Common myeloid progenitor, CD34-positive (primary cell): ENCODE measurements around the gene TENT4A.

Experiments used
- CTCF ChIA-PET: fragments of 350-600 bp; sonication (Branson Sonifier 250); formaldehyde crosslinking; loops from one replicate; lab custom pipeline; 2021; ENCODE audit warnings: antibody characterized with exemption; lab: Charles Lee
- POLR2A ChIA-PET: fragments of 350-600 bp; sonication (Branson Sonifier 250); formaldehyde crosslinking; loops from one replicate; lab custom pipeline; 2021; ENCODE audit warnings: antibody characterized with exemption; lab: Charles Lee
- DNase-seq, 3 donors: peaks; one replicate each; pipeline versions ENCODE4 v3.0.0 to v3.0.0-alpha.2; 2013
- H3K27ac ChIP-seq, 2 experiments: 1 replicate in 1 of 2; 2 replicates in 1 of 2; pipeline ENCODE4 v1.7.0; 2013; ENCODE audit warnings: inconsistent platforms in 2 of 2, low read length in 2 of 2, mild to moderate bottlenecking in 2 of 2, low read depth in 1 of 2, moderate library complexity in 1 of 2; ENCODE audit not compliant: severe bottlenecking in 2 of 2, insufficient read depth in 1 of 2, poor library complexity in 1 of 2
- H3K27me3 ChIP-seq, 5 experiments: replicated peaks in 2 of 5; 1 replicate in 3 of 5; 2 replicates in 2 of 5; pipeline versions ENCODE4 v1.6.1 to v1.7.0; 2013; ENCODE audit warnings: low read length in 4 of 5, mild to moderate bottlenecking in 2 of 5, moderate library complexity in 2 of 5, inconsistent platforms in 1 of 5; ENCODE audit not compliant: insufficient read depth in 5 of 5, control insufficient read depth in 4 of 5
- H3K36me3 ChIP-seq, 4 experiments: 1 replicate in 2 of 4; 2 replicates in 2 of 4; pipeline versions ENCODE4 v1.6.1 to v1.7.0; 2013; ENCODE audit warnings: low read length in 3 of 4, control low read depth in 1 of 4, mild to moderate bottlenecking in 1 of 4; ENCODE audit not compliant: control insufficient read depth in 4 of 4, insufficient read depth in 4 of 4
- H3K4me1 ChIP-seq, 4 experiments: 1 replicate in 3 of 4; 2 replicates in 1 of 4; pipeline versions ENCODE4 v1.6.1 to v1.7.1; 2013; ENCODE audit warnings: low read length in 3 of 4, mild to moderate bottlenecking in 3 of 4, control low read depth in 1 of 4, inconsistent platforms in 1 of 4, moderate library complexity in 1 of 4; ENCODE audit not compliant: control insufficient read depth in 4 of 4, insufficient read depth in 4 of 4; ENCODE audit errors: control extremely low read depth in 1 of 4
- H3K4me3 ChIP-seq, 7 experiments: 1 replicate in 4 of 7; 2 replicates in 3 of 7; pipeline versions ENCODE4 v1.5.1 to v1.7.0; 2013; ENCODE audit warnings: mild to moderate bottlenecking in 7 of 7, low read length in 6 of 7, moderate library complexity in 6 of 7, inconsistent platforms in 2 of 7, low read depth in 2 of 7, control low read depth in 1 of 7; ENCODE audit not compliant: insufficient read depth in 4 of 7, control insufficient read depth in 1 of 7; ENCODE audit errors: extremely low read depth in 1 of 7
- H3K9me3 ChIP-seq, 5 experiments: 1 replicate in 4 of 5; 2 replicates in 1 of 5; pipeline versions ENCODE4 v1.6.1 to v1.7.1; 2013; ENCODE audit warnings: low read length in 4 of 5, mild to moderate bottlenecking in 2 of 5, inconsistent platforms in 1 of 5, low read depth in 1 of 5, moderate library complexity in 1 of 5; ENCODE audit not compliant: control insufficient read depth in 4 of 5, insufficient read depth in 2 of 5; ENCODE audit errors: control extremely low read depth in 1 of 5
- WGBS: methylation state at CpG from one replicate; pipeline ENCODE4 v1.1.5; 2013; ENCODE audit not compliant: insufficient coverage; 5-methylcytosine and 5-hydroxymethylcytosine counted together

The TENT4A gene

DNA sequence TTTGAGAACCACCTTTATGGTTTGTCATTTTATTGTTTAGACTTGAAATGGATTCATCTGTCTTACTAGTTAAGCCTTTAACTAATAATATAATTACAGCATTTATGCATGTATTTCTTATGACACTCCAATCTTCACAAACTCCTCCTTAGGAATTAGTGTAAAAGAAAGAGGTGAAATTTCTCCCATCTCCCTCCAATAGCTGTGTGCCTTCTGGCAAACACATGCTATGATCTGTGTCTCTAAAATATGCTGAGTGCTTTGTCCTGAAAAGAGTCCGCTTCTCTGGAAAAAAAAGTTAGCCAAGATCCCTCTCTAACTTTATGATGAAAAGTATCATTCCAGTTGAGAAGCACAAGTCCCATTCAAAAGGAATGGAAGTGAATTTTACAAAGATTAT, 13.9 kb upstream of the TENT4A start:
- peaks cover 0 to 4% (median 0%) of the 10 kb centered on the region in 4 experiments for H3K4me1 ChIP-seq
- no peaks in the 10 kb centered on the region for H3K36me3 ChIP-seq
- no peak overlapping the region for H3K27ac ChIP-seq
- ChIA-PET CTCF (no interaction called here), POLR2A (no interaction called here)
- no peaks in the 10 kb centered on the region for H3K9me3 ChIP-seq
- no peak for DNase-seq
- H3K4me3 ChIP-seq, result no peak overlapping the region
- WGBS, result 100% methylated on average over 1 of the region's 1 CpG
- peaks cover 0 to 21% (median 3%) of the 10 kb centered on the region in 5 experiments for H3K27me3 ChIP-seq

DNA sequence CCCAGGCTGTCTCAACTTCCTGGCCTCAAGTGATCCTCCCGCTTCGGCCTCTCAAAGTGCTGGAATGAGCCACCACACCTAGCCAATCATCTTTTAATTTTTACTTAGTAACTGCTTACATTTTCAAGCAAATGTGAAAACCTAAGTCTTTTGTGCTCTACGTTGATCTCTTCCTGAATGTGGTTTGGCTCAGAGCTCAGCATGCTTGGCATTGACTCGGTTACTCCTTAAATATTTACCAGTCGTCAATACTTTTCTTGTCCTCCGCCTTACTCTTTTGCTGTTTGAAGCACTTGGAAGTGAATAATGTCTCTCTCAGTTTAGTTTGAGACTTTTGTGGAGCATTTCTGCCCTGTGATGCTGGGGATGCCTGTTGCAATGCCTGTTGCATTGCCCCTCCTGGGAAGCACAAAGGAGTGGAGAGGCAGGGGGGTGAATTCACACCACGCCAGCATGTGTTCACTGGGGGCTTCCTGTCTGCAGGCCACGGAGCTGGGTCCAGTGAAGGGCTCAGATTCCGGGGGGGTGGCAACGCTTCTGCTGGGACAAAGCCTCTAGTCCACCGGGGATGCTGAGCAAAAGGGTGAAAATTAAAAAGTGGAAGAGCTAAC, 13.1 kb upstream of the TENT4A start:
- Histone ChIP-seq H3K36me3 (no peaks in the 10 kb centered on the region), H3K4me3 (no peak overlapping the region), H3K27me3 (peaks cover 0 to 21% (median 3%) of the 10 kb centered on the region in 5 experiments), H3K27ac (no peak overlapping the region), H3K9me3 (no peaks in the 10 kb centered on the region), H3K4me1 (peaks cover 0 to 13% (median 0%) of the 10 kb centered on the region in 4 experiments)
- ChIA-PET POLR2A (no interaction called here), CTCF (interaction anchor here (0.7 to 1.2 kb wide), 2 partner anchors 9 to 13 kb away, joined by 3 to 5 read pairs; no protein-coding TSS in a partner anchor)
- no peak for DNase-seq
- WGBS, result 51% methylated on average over 5 of the region's 11 CpGs

DNA sequence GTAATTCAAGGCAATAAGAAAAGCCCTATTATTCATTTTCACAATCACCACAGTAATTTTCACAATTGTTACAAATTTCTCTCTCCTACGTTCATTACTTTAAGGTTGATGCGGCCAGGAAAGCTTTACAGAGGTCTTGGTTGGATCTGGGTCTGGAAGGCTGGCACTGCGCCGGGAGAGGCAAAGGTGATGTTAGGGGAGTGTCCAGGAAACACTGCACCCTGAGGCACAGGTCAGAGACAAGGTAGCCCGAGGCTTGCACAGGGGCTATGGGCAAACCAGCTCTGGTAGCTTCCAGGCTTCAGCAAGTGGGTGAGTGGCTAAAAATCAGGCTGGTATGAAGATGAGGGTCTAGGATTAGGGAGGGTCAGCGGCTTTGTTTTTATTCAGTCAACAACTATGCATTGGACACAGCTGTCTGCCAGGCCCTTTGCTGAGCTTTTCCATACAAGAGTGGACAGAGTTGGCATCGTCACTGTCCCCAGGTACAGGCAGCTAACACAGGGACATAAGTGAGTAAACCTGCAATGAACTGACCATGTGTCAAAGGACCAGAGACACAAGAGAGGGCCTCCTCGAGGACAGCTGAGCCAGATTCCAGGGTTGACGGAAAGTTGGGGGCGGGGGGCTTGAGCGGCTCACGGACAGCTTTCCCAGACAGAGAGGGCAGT, 12.4 kb upstream of the TENT4A start:
- Histone ChIP-seq H3K27me3 (peaks cover 0 to 21% (median 3%) of the 10 kb centered on the region in 5 experiments), H3K4me1 (peaks cover 0 to 15% (median 0%) of the 10 kb centered on the region in 4 experiments), H3K36me3 (no peaks in the 10 kb centered on the region), H3K27ac (no peak overlapping the region), H3K4me3 (no peak overlapping the region), H3K9me3 (no peaks in the 10 kb centered on the region)
- WGBS, result 83% methylated on average over 5 of the region's 12 CpGs
- POLR2A ChIA-PET, result no interaction called here
- no peak for DNase-seq
- CTCF ChIA-PET, result interaction anchor here (0.7 to 1.2 kb wide), 2 partner anchors 8 to 14 kb away, joined by 3 to 5 read pairs; no protein-coding TSS in a partner anchor

DNA sequence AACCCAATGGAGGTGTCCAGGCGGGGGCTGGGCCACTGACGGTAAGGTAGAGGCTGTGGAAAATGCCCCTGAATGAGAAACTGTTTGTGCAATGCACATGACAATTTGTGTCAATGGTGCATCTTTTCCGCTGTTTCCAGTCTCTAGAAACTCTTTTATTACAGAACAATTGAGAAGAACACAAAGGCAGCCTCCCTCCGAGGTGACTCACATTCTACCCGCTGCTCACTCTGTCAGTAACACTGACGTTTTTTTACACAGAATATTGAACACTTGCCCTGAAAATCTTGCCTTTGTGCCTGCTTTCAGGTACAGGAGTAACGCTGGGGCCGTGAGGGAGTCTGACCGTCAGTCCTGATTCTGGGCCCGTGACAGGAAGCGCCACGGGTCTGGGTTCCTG, 11.7 kb upstream of the TENT4A start:
- Histone ChIP-seq H3K4me3 (no peak overlapping the region), H3K9me3 (no peaks in the 10 kb centered on the region), H3K36me3 (no peaks in the 10 kb centered on the region), H3K27ac (no peak overlapping the region), H3K27me3 (peaks cover 0 to 21% (median 3%) of the 10 kb centered on the region in 5 experiments), H3K4me1 (peaks cover 0 to 15% (median 0%) of the 10 kb centered on the region in 4 experiments)
- POLR2A ChIA-PET, result no interaction called here
- WGBS, result 90% methylated on average over 12 of the region's 12 CpGs
- no peak for DNase-seq
- CTCF ChIA-PET, result no interaction called here

DNA sequence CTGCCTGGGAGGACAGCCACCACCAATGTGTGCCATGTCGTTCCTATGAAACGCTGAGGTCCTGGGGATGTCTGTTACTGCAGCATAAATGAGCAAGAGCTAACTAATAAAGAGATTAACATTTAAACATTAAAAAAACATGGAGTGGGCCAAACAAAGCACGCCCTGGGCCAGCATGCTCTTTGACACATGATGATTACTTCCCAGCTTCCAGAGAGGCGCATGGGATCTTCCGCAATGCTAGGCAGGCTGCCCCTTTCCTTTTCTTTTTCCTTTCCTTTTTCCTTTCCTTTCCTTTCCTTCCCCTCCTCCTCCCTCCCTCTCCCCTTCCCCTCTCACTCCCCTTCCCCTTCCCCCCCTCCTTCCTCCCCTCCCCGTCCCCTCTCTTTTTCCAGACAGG, 10.6 kb upstream of the TENT4A start:
- ChIA-PET POLR2A (no interaction called here), CTCF (no interaction called here)
- Histone ChIP-seq H3K27me3 (peaks cover 0 to 20% (median 2%) of the 10 kb centered on the region in 5 experiments), H3K4me1 (peaks cover 0 to 15% (median 0%) of the 10 kb centered on the region in 4 experiments), H3K9me3 (no peaks in the 10 kb centered on the region), H3K36me3 (no peaks in the 10 kb centered on the region), H3K27ac (no peak overlapping the region), H3K4me3 (no peak overlapping the region)
- WGBS, result 100% methylated on average over 4 of the region's 6 CpGs
- no peak for DNase-seq

DNA sequence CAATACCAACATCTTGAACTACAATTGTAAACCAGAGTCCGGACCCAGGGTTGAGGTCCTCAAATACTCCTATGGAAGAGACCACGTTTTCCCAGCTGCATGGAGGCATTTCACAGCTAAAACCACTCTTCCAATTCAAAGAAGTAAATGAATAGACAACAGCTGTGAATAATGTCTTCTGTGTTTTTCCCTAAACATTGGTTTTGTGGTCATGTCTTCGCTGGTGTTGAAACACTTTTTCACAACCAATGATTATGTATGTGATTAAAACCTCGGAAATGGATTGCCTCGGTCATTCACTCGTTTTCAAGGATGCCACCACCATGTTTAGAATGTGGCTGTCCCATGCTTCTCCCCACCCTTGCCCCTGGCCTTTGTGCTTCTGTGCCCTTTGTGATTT, 9.4 kb upstream of the TENT4A start:
- no peak for DNase-seq
- H3K4me1 ChIP-seq, result peaks cover 0 to 15% (median 0%) of the 10 kb centered on the region in 4 experiments
- H3K9me3 ChIP-seq, result no peaks in the 10 kb centered on the region
- H3K27me3 ChIP-seq, result peaks cover 0 to 16% (median under 1%) of the 10 kb centered on the region in 5 experiments
- CTCF ChIA-PET, result no interaction called here
- H3K27ac ChIP-seq, result no peak overlapping the region
- H3K4me3 ChIP-seq, result no peak overlapping the region
- 87% methylated on average over 4 of the region's 6 CpGs for WGBS
- H3K36me3 ChIP-seq, result no peaks in the 10 kb centered on the region
- POLR2A ChIA-PET, result no interaction called here

DNA sequence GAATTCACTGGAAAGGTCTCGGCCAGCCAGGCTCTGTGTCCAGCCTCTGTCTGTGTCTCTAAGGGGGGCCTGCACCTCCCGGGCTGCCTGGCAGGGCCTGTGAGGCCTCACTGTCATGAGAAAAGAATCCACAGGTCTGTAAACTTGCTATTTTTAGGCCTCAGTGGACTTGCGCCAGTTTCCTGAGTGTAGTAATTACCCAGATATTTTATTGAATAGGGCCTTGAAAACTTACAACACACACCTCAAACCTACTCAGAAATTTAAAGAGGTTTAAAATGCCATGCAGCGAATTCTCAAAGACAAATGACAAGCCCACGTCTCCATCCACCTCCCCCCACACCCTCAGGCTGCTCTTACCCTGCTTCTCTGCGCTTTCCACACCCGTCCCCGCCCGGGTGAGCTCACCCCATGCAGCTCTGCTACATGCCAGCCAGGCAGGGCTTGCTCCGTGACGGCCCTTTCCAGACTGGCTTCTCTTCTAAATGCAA, 8.8 kb upstream of the TENT4A start:
- ChIA-PET CTCF (no interaction called here), POLR2A (no interaction called here)
- 94% methylated on average over 8 of the region's 11 CpGs for WGBS
- H3K4me1 ChIP-seq, result peaks cover 0 to 15% (median 0%) of the 10 kb centered on the region in 4 experiments
- H3K36me3 ChIP-seq, result no peaks in the 10 kb centered on the region
- peaks cover 0 to 13% (median 0%) of the 10 kb centered on the region in 5 experiments for H3K27me3 ChIP-seq
- H3K4me3 ChIP-seq, result no peak overlapping the region
- DNase-seq, result no peak
- H3K27ac ChIP-seq, result no peak overlapping the region
- H3K9me3 ChIP-seq, result no peaks in the 10 kb centered on the region
